Neural cell (in vitro differentiated cells): ENCODE measurements around the gene SRRM5. TPM values are rescaled to one million over a fixed set of nuclear protein-coding genes. Genes with fewer than 3 reads are reported as not detected.

Source experiments
- H2AFZ ChIP-seq: fragments of 200-600, 300-800 bp; sonication (generic), shearing (Covaris generic); 2 replicates; pipeline ENCODE4 v1.6.0; 2014; ENCODE audit warnings: low read depth, mild to moderate bottlenecking, antibody characterized with exemption, low read length, moderate library complexity
- H3F3A ChIP-seq: fragments of 200-600 bp; shearing (Covaris generic); 2 replicates; pipeline ENCODE4 v1.6.1; 2016; ENCODE audit warnings: mild to moderate bottlenecking, moderate library complexity, mixed read lengths, antibody characterized with exemption, low read length; ENCODE audit not compliant: insufficient read depth, poor library complexity, severe bottlenecking
- H3K27ac ChIP-seq: fragments of 200-600, 300-800 bp; sonication (generic), shearing (Covaris generic); 2 replicates; pipeline ENCODE4 v1.5.1; 2014; ENCODE audit warnings: mild to moderate bottlenecking, low read length, moderate library complexity
- H3K27me3 ChIP-seq: fragments of 300-800, 200-600 bp; sonication (generic), shearing (Covaris generic); 2 replicates; pipeline ENCODE4 v1.6.0; 2014; ENCODE audit warnings: mild to moderate bottlenecking, low read depth, low read length, moderate library complexity; ENCODE audit not compliant: insufficient read depth
- H3K36me3 ChIP-seq: fragments of 300-800, 200-600 bp; sonication (generic), shearing (Covaris generic); 2 replicates; pipeline ENCODE4 v1.5.1; 2014; ENCODE audit warnings: mild to moderate bottlenecking, antibody characterized with exemption, low read length, moderate library complexity; ENCODE audit not compliant: insufficient read depth
- H3K4me2 ChIP-seq: fragments of 300-800, 200-600 bp; sonication (generic), shearing (Covaris generic); 2 replicates; pipeline ENCODE4 v1.6.0; 2014; ENCODE audit warnings: mild to moderate bottlenecking, low read length
- H3K4me3 ChIP-seq: fragments of 300-800, 200-600 bp; sonication (generic), shearing (Covaris generic); 2 replicates; pipeline ENCODE4 v1.5.1; 2014; ENCODE audit warnings: mild to moderate bottlenecking, low read length, moderate library complexity
- H3K79me2 ChIP-seq: fragments of 200-600 bp; shearing (Covaris generic); replicated peaks from 2 replicates; pipeline ENCODE4 v1.6.0; 2014; ENCODE audit warnings: mild to moderate bottlenecking, low read length, moderate library complexity; ENCODE audit not compliant: insufficient read depth
- H3K9ac ChIP-seq: fragments of 300-800, 200-600 bp; sonication (generic), shearing (Covaris generic); 2 replicates; pipeline ENCODE4 v1.6.1; 2016; ENCODE audit warnings: mild to moderate bottlenecking, low read length, mixed read lengths
- H3K9me2 ChIP-seq: fragments of 200-600 bp; shearing (Covaris generic); 2 replicates; pipeline ENCODE4 v1.6.1; 2016; ENCODE audit warnings: mild to moderate bottlenecking, low read length, mixed read lengths; ENCODE audit not compliant: insufficient read depth
- H3K9me3 ChIP-seq: fragments of 200-600, 300-800 bp; sonication (generic), shearing (Covaris generic); 2 replicates; pipeline ENCODE4 v1.6.1; 2016; ENCODE audit warnings: mild to moderate bottlenecking, mixed run types, low read length, moderate library complexity, mixed read lengths
- H4K20me1 ChIP-seq: fragments of 200-600 bp; shearing (Covaris generic); 2 replicates; pipeline ENCODE4 v1.6.1; 2016; ENCODE audit warnings: mild to moderate bottlenecking, mixed run types; ENCODE audit not compliant: insufficient read depth
- EP300 ChIP-seq: fragments of 450-650 bp; conservative IDR thresholded peaks from 2 replicates; pipeline ENCODE4 v1.6.1; 2014; ENCODE audit warnings: antibody characterized with exemption, mild to moderate bottlenecking, moderate library complexity; ENCODE audit not compliant: poor library complexity, severe bottlenecking
- EZH2 ChIP-seq: fragments of 200-600, 300-800 bp; shearing (Covaris generic), sonication (generic); IDR thresholded peaks from 2 replicates; pipeline ENCODE4 v1.6.1; 2014; ENCODE audit warnings: antibody characterized with exemption, low read length, borderline replicate concordance, mild to moderate bottlenecking; ENCODE audit not compliant: insufficient read depth, poor library complexity, severe bottlenecking
- MXI1 ChIP-seq: fragments of 450-650 bp; conservative IDR thresholded peaks from 2 replicates; pipeline ENCODE4 v1.6.1; 2014; ENCODE audit warnings: antibody characterized with exemption, mild to moderate bottlenecking; ENCODE audit not compliant: poor library complexity, severe bottlenecking
- POLR2AphosphoS5 ChIP-seq: IDR thresholded peaks from 2 replicates; pipeline ENCODE4 v1.6.1; 2012
- RAD21 ChIP-seq: fragments of 450-650 bp; conservative IDR thresholded peaks from 2 replicates; pipeline ENCODE4 v1.6.1; 2014; ENCODE audit warnings: antibody characterized with exemption, mild to moderate bottlenecking, moderate library complexity
- SMC3 ChIP-seq: fragments of 450-650 bp; conservative IDR thresholded peaks from 2 replicates; pipeline ENCODE4 v1.6.1; 2014; ENCODE audit warnings: antibody characterized with exemption, mild to moderate bottlenecking, moderate library complexity; ENCODE audit not compliant: poor library complexity
- TAF1 ChIP-seq: IDR thresholded peaks from 2 replicates; pipeline ENCODE4 v1.6.1; 2012; ENCODE audit warnings: low read depth
- polyA plus RNA-seq: library from polyadenylated mRNA; depleted of rRNA; stranded (reverse); fragments of >200 nt; gene quantifications from 2 replicates; pipeline ENCODE4 v1.2.3, GENCODE V29; 2014
- TF ChIP-seq, protein P1 (sequence below): IDR thresholded peaks from 2 replicates; pipeline ENCODE4 v1.6.1; 2012; ENCODE audit warnings: borderline replicate concordance
- TF ChIP-seq, protein P2 (sequence below): fragments of 450-650 bp; IDR thresholded peaks from 2 replicates; pipeline ENCODE4 v1.5.1; 2014; ENCODE audit warnings: antibody characterized with exemption, mild to moderate bottlenecking, moderate library complexity; ENCODE audit not compliant: poor library complexity, severe bottlenecking

The SRRM5 gene
- polyA plus RNA-seq, 1 donor from 2014 or later = not detected

DNA sequence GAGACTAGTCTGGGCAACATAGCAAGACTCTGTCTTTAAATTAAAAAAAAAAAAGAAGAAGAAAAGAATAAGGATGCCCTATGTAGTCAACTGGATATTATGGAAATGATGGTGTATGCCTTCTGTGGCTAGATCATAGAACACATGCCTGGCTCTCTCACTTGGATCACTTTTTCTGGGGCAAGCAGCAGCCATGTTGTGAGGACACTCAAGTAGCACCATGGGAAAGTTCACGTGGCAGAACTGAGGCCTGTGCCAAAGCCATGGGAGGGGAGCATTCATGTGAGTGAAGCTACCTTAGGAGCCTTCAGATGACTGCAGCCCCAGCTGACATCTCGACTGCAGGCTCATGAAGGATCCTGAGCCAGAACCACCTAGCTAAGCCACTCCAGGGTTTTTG is 46.1 kb downstream of the SRRM5 start:
- Histone ChIP-seq H3K27ac (no peak overlapping the region), H3K9me3 (no peaks in the 10 kb centered on the region), H3K9ac (no peak overlapping the region), H3F3A (no peaks in the 10 kb centered on the region), H3K27me3 (no peaks in the 10 kb centered on the region), H3K4me3 (no peak overlapping the region), H3K36me3 (no peaks in the 10 kb centered on the region), H4K20me1 (no peaks in the 10 kb centered on the region), H2AFZ (no peak overlapping the region), H3K79me2 (no peaks in the 10 kb centered on the region), H3K9me2 (no peaks in the 10 kb centered on the region), H3K4me2 (no peak overlapping the region)
- TF ChIP-seq POLR2AphosphoS5 (no peak), EP300 (no peak), MXI1 (no peak), RAD21 (no peak), EZH2 (no peak), SMC3 (no peak)
- TF ChIP-seq, protein P1, sequence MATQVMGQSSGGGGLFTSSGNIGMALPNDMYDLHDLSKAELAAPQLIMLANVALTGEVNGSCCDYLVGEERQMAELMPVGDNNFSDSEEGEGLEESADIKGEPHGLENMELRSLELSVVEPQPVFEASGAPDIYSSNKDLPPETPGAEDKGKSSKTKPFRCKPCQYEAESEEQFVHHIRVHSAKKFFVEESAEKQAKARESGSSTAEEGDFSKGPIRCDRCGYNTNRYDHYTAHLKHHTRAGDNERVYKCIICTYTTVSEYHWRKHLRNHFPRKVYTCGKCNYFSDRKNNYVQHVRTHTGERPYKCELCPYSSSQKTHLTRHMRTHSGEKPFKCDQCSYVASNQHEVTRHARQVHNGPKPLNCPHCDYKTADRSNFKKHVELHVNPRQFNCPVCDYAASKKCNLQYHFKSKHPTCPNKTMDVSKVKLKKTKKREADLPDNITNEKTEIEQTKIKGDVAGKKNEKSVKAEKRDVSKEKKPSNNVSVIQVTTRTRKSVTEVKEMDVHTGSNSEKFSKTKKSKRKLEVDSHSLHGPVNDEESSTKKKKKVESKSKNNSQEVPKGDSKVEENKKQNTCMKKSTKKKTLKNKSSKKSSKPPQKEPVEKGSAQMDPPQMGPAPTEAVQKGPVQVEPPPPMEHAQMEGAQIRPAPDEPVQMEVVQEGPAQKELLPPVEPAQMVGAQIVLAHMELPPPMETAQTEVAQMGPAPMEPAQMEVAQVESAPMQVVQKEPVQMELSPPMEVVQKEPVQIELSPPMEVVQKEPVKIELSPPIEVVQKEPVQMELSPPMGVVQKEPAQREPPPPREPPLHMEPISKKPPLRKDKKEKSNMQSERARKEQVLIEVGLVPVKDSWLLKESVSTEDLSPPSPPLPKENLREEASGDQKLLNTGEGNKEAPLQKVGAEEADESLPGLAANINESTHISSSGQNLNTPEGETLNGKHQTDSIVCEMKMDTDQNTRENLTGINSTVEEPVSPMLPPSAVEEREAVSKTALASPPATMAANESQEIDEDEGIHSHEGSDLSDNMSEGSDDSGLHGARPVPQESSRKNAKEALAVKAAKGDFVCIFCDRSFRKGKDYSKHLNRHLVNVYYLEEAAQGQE = no peak

DNA sequence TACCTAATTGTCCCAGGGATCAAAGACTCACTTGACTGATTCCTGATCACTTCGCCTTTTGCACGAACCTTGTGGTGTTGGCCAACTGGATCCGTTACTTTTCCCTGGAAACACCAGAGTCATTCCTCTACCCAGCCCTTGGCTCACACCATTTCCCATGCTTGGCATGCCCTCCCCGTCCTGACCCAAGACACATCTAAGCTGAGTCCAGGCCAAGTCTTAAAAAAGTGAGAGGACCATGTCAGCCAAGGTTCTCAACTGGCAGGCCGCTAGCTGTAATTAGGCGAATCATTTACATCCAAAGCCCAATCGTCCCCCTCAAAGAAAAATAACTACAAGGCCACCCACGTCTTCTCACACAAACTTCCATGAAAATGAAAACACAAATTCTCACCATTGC is 46.6 kb downstream of the SRRM5 start:
- Histone ChIP-seq H3K36me3 (no peaks in the 10 kb centered on the region), H2AFZ (no peak overlapping the region), H3K9ac (no peak overlapping the region), H3K4me3 (no peak overlapping the region), H3K79me2 (no peaks in the 10 kb centered on the region), H3K27me3 (no peaks in the 10 kb centered on the region), H3K4me2 (no peak overlapping the region), H3K9me3 (no peaks in the 10 kb centered on the region), H3K27ac (no peak overlapping the region), H4K20me1 (no peaks in the 10 kb centered on the region), H3K9me2 (no peaks in the 10 kb centered on the region), H3F3A (no peaks in the 10 kb centered on the region)
- TF ChIP-seq RAD21 = no peak
- TF ChIP-seq EZH2 = no peak
- no peak for TF ChIP-seq TAF1
- no peak for TF ChIP-seq POLR2AphosphoS5
- TF ChIP-seq, protein P2, sequence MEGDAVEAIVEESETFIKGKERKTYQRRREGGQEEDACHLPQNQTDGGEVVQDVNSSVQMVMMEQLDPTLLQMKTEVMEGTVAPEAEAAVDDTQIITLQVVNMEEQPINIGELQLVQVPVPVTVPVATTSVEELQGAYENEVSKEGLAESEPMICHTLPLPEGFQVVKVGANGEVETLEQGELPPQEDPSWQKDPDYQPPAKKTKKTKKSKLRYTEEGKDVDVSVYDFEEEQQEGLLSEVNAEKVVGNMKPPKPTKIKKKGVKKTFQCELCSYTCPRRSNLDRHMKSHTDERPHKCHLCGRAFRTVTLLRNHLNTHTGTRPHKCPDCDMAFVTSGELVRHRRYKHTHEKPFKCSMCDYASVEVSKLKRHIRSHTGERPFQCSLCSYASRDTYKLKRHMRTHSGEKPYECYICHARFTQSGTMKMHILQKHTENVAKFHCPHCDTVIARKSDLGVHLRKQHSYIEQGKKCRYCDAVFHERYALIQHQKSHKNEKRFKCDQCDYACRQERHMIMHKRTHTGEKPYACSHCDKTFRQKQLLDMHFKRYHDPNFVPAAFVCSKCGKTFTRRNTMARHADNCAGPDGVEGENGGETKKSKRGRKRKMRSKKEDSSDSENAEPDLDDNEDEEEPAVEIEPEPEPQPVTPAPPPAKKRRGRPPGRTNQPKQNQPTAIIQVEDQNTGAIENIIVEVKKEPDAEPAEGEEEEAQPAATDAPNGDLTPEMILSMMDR = no peak
- no peak for TF ChIP-seq MXI1
- no peak for TF ChIP-seq EP300
- no peak for TF ChIP-seq SMC3
- TF ChIP-seq, protein P1 = no peak
